Hindlimb muscle (tissue), 1 donor: Measurements from ENCODE around the gene MTX1. TPM values are rescaled to one million over a fixed set of nuclear protein-coding genes. Genes with fewer than 3 reads are reported as not detected.
A peak's percentile ranks its signal among the peaks of the same experiment; 100 is the strongest.
"Not testable (repeated sequence)": the region's sequence is repeated elsewhere in the genome, so short reads cannot be mapped to it uniquely, and the experiment has no call there.

Experiments used
- DNase-seq: peaks from one replicate; pipeline ENCODE4 v3.0.0-alpha.2; 2013
- polyA plus RNA-seq: library from polyadenylated mRNA; unstranded; fragments of 120-200 nt; gene quantifications from one replicate; pipeline ENCODE4 v1.2.1, GENCODE V29; 2013; ENCODE audit not compliant: insufficient read length

MTX1 gene
- polyA plus RNA-seq, 1 donor = 18.0 TPM

GRCh38 chr1:155189926-155190325 is 18.6 kb upstream of the MTX1 start:
- DNase-seq = not testable (repeated sequence)

GRCh38 chr1:155191904-155192303 is 16.6 kb upstream of the MTX1 start:
- DNase-seq = no peak

GRCh38 chr1:155192346-155193274 is 15.9 kb upstream of the MTX1 start:
- no peak for DNase-seq

- peak; percentile 89 for DNase-seq
Observed at GRCh38 chr1:155193275-155193990, 15.1 kb upstream of the MTX1 start.

GRCh38 chr1:155193991-155194240 is 14.6 kb upstream of the MTX1 start:
- DNase-seq = not testable (repeated sequence)

GRCh38 chr1:155195201-155196102 is 13.0 kb upstream of the MTX1 start:
- peak; percentile 49 for DNase-seq

- no peak for DNase-seq
Observed at GRCh38 chr1:155196103-155196892, 12.2 kb upstream of the MTX1 start.

- DNase-seq = no peak
Observed at GRCh38 chr1:155196893-155197638, 11.4 kb upstream of the MTX1 start.

GRCh38 chr1:155197901-155198546 is 10.5 kb upstream of the MTX1 start:
- no peak for DNase-seq

- no peak for DNase-seq
Observed at GRCh38 chr1:155198547-155198906, 10.0 kb upstream of the MTX1 start.

GRCh38 chr1:155199792-155200191 is 8.7 kb upstream of the MTX1 start:
- no peak for DNase-seq

GRCh38 chr1:155200920-155201319 is 7.6 kb upstream of the MTX1 start:
- no peak for DNase-seq

GRCh38 chr1:155202198-155202597 is 6.3 kb upstream of the MTX1 start:
- no peak for DNase-seq

- DNase-seq = no peak
Observed at GRCh38 chr1:155202731-155203515, 5.6 kb upstream of the MTX1 start.

- no peak for DNase-seq
Observed at GRCh38 chr1:155205035-155205434, 3.5 kb upstream of the MTX1 start.

- DNase-seq = no peak
Observed at GRCh38 chr1:155205969-155206593, 2.4 kb upstream of the MTX1 start.

GRCh38 chr1:155206891-155207805 is 1.3 kb upstream of the MTX1 start:
- peak; percentile 84 for DNase-seq

- peak; percentile 75 for DNase-seq
Observed at GRCh38 chr1:155207806-155208540, 522 bp upstream of the MTX1 start, which contains the start of gene THBS3. Gene THBS3, minus strand, starts transcription at chr1:155207897. Its CDS starts 21 bp downstream, at chr1:155207876.
